ENCODE results near the gene EPB41L4B.

EPB41L4B gene

GRCh38 chr9:109250311-109250741, 70.5 kb downstream of the EPB41L4B start:
- H3K27ac ChIP-seq: peak overlapping the region; percentile 94
- no peak for DNase-seq (ENCODE audit: low read depth, low spot score)

GRCh38 chr9:109249615-109250014, 71.2 kb downstream of the EPB41L4B start:
- no peak overlapping the region for H3K27ac ChIP-seq
- DNase-seq (ENCODE audit: low read depth, low spot score): no peak

GRCh38 chr9:109248133-109248581, 72.7 kb downstream of the EPB41L4B start:
- H3K27ac ChIP-seq: no peak overlapping the region
- DNase-seq (ENCODE audit: low read depth, low spot score): no peak

GRCh38 chr9:109247228-109247627, 73.6 kb downstream of the EPB41L4B start:
- DNase-seq (ENCODE audit: low read depth, low spot score): no peak
- H3K27ac ChIP-seq: no peak overlapping the region

GRCh38 chr9:109246533-109246932, 74.3 kb downstream of the EPB41L4B start:
- no peak overlapping the region for H3K27ac ChIP-seq
- no peak for DNase-seq (ENCODE audit: low read depth, low spot score)

GRCh38 chr9:109245310-109245897, 75.5 kb downstream of the EPB41L4B start:
- DNase-seq (ENCODE audit: low read depth, low spot score): no peak
- no peak overlapping the region for H3K27ac ChIP-seq

GRCh38 chr9:109244179-109245132, 76.4 kb downstream of the EPB41L4B start:
- DNase-seq (ENCODE audit: low read depth, low spot score): no peak
- no peak overlapping the region for H3K27ac ChIP-seq

- no peak for DNase-seq (ENCODE audit: low read depth, low spot score)
- no peak overlapping the region for H3K27ac ChIP-seq
Measured at GRCh38 chr9:109242741-109243140, 78.1 kb downstream of the EPB41L4B start.

- no peak for DNase-seq (ENCODE audit: low read depth, low spot score)
- no peak overlapping the region for H3K27ac ChIP-seq
Measured at GRCh38 chr9:109242014-109242413, 78.8 kb downstream of the EPB41L4B start.

- H3K27ac ChIP-seq: no peak overlapping the region
- DNase-seq (ENCODE audit: low read depth, low spot score): no peak
Measured at GRCh38 chr9:109241207-109241606, 79.7 kb downstream of the EPB41L4B start.

- no peak overlapping the region for H3K27ac ChIP-seq
- DNase-seq (ENCODE audit: low read depth, low spot score): no peak
Measured at GRCh38 chr9:109239240-109239639, 81.6 kb downstream of the EPB41L4B start.

GRCh38 chr9:109238655-109239054, 82.2 kb downstream of the EPB41L4B start:
- no peak overlapping the region for H3K27ac ChIP-seq
- DNase-seq (ENCODE audit: low read depth, low spot score): no peak

GRCh38 chr9:109238125-109238524, 82.7 kb downstream of the EPB41L4B start:
- DNase-seq (ENCODE audit: low read depth, low spot score): no peak
- no peak overlapping the region for H3K27ac ChIP-seq

- H3K27ac ChIP-seq: peak overlapping the region; percentile 56
- peak; percentile 55 for DNase-seq (ENCODE audit: low read depth, low spot score)
Measured at GRCh38 chr9:109232449-109233237, 88.2 kb downstream of the EPB41L4B start.

GRCh38 chr9:109231593-109231992, 89.3 kb downstream of the EPB41L4B start:
- no peak for DNase-seq (ENCODE audit: low read depth, low spot score)

GRCh38 chr9:109230277-109230676, 90.6 kb downstream of the EPB41L4B start:
- H3K27ac ChIP-seq: no peak overlapping the region
- no peak for DNase-seq (ENCODE audit: low read depth, low spot score)

More at GRCh38 chr9:109231593-109231992, 89.3 kb downstream of the EPB41L4B start:
- H3K27ac ChIP-seq: peak overlapping the region; percentile 56

GRCh38 chr9:109229682-109230081, 91.2 kb downstream of the EPB41L4B start:
- H3K27ac ChIP-seq: no peak overlapping the region

GRCh38 chr9:109228093-109228642, 92.7 kb downstream of the EPB41L4B start:
- DNase-seq (ENCODE audit: low read depth, low spot score): no peak

More at GRCh38 chr9:109229682-109230081, 91.2 kb downstream of the EPB41L4B start:
- no peak for DNase-seq (ENCODE audit: low read depth, low spot score)

GRCh38 chr9:109225629-109226028, 95.2 kb downstream of the EPB41L4B start:
- DNase-seq (ENCODE audit: low read depth, low spot score): no peak
- H3K27ac ChIP-seq: no peak overlapping the region

More at GRCh38 chr9:109228093-109228642, 92.7 kb downstream of the EPB41L4B start:
- H3K27ac ChIP-seq: no peak overlapping the region

- DNase-seq (ENCODE audit: low read depth, low spot score): no peak
- no peak overlapping the region for H3K27ac ChIP-seq
Measured at GRCh38 chr9:109224751-109225150, 96.1 kb downstream of the EPB41L4B start.

Data from epithelial cell of prostate (primary cell).